IMR-90 (cell line): ENCODE results near the gene KCNMB2. TPM values are rescaled to one million over a fixed set of nuclear protein-coding genes. Genes with fewer than 3 reads are reported as not detected.

ENCODE experiments used
- ATAC-seq: fragments of 200-7000 bp; cut with Tn5 transposase; 2 replicates; pipeline ENCODE4 v1.9.1; 2020; ENCODE audit warnings: low read depth, mild to moderate bottlenecking, moderate library complexity
- BruUV-seq: library from RNA; stranded (reverse); fragments of 400-500 nt; replicated peaks from 2 replicates; lab custom pipeline; 2021; lab: Mats Ljungman, UMichigan
- CTCF ChIA-PET: fragments of 300-600 bp; formaldehyde crosslinking; extraction: SDS; loops from one replicate; lab custom pipeline; 2021; ENCODE audit warnings: antibody characterized with exemption; lab: Yijun Ruan, JAX
- POLR2A ChIA-PET: fragments of 300-600 bp; sonication (Branson Sonifier 250); formaldehyde crosslinking; loops from one replicate; lab custom pipeline; 2022; ENCODE audit warnings: antibody characterized with exemption; ENCODE audit not compliant: unreplicated experiment; lab: Charles Lee
- DNase-seq: peaks from one replicate; pipeline ENCODE4 v3.0.0; 2013
- H2AFZ ChIP-seq: replicated peaks from 2 replicates; pipeline ENCODE3; 2013; ENCODE audit warnings: low read length, mild to moderate bottlenecking; ENCODE audit not compliant: poor library complexity
- H2AK5ac ChIP-seq: 2 replicates; pipeline ENCODE4 v1.6.1; 2013; ENCODE audit warnings: low read depth, low read length, inconsistent platforms
- H2AK9ac ChIP-seq: replicated peaks from 2 replicates; pipeline ENCODE3; 2013; ENCODE audit warnings: mild to moderate bottlenecking, low read depth, low read length, moderate library complexity; ENCODE audit not compliant: poor library complexity
- H2BK120ac ChIP-seq: 2 replicates; pipeline ENCODE4 v1.6.1; 2013; ENCODE audit warnings: low read depth, low read length, inconsistent platforms
- H2BK15ac ChIP-seq: 3 replicates; pipeline ENCODE4 v1.6.1; 2013; ENCODE audit warnings: low read depth, low read length, inconsistent platforms
- H2BK20ac ChIP-seq: 2 replicates; pipeline ENCODE4 v1.6.1; 2013; ENCODE audit warnings: low read depth, mild to moderate bottlenecking, inconsistent platforms, low read length, moderate library complexity
- H2BK5ac ChIP-seq: 2 replicates; pipeline ENCODE4 v1.6.1; 2013; ENCODE audit warnings: mild to moderate bottlenecking, low read depth, low read length, inconsistent platforms; ENCODE audit not compliant: poor library complexity, severe bottlenecking
- H3K14ac ChIP-seq: replicated peaks from 2 replicates; pipeline ENCODE4 v1.6.1; 2013; ENCODE audit warnings: low read depth, low read length, inconsistent platforms
- H3K18ac ChIP-seq: 2 replicates; pipeline ENCODE4 v1.6.1; 2013; ENCODE audit warnings: low read depth, low read length, control low read depth
- H3K23ac ChIP-seq: 2 replicates; pipeline ENCODE4 v1.6.1; 2013; ENCODE audit warnings: low read depth, low read length, inconsistent platforms
- H3K27ac ChIP-seq: 2 replicates; pipeline ENCODE4 v1.5.1; 2013; ENCODE audit warnings: mild to moderate bottlenecking, control low read depth, low read length; ENCODE audit not compliant: insufficient read depth
- H3K27me3 ChIP-seq: 2 replicates; pipeline ENCODE4 v1.6.1; 2013; ENCODE audit warnings: low read length; ENCODE audit not compliant: control insufficient read depth, insufficient read depth
- H3K36me3 ChIP-seq: 2 replicates; pipeline ENCODE4 v1.6.1; 2013; ENCODE audit warnings: low read length, mixed read lengths; ENCODE audit not compliant: control insufficient read depth, insufficient read depth
- H3K4ac ChIP-seq: 2 replicates; pipeline ENCODE4 v1.6.1; 2013; ENCODE audit warnings: low read depth, low read length, inconsistent platforms
- H3K4me1 ChIP-seq: 2 replicates; pipeline ENCODE4 v1.6.1; 2013; ENCODE audit warnings: low read length, mixed read lengths; ENCODE audit not compliant: control insufficient read depth, insufficient read depth
- H3K4me2 ChIP-seq: 2 replicates; pipeline ENCODE4 v1.6.1; 2013; ENCODE audit warnings: low read depth, mild to moderate bottlenecking, control low read depth, low read length, moderate library complexity
- H3K4me3 ChIP-seq: 2 replicates; pipeline ENCODE4 v1.5.1; 2013; ENCODE audit warnings: low read depth, mild to moderate bottlenecking, control low read depth, low read length, moderate library complexity; ENCODE audit not compliant: insufficient read depth
- H3K56ac ChIP-seq: 2 replicates; pipeline ENCODE4 v1.6.1; 2013; ENCODE audit warnings: low read length, inconsistent platforms; ENCODE audit not compliant: insufficient read depth; ENCODE audit errors: extremely low read depth
- H3K79me1 ChIP-seq, 2 experiments: 2 replicates each; pipeline ENCODE4 v1.6.1; 2013; ENCODE audit warnings: low read length in 2 of 2, inconsistent platforms in 1 of 2, low read depth in 1 of 2
- H3K9ac ChIP-seq: 2 replicates; pipeline ENCODE4 v1.6.1; 2013; ENCODE audit warnings: low read depth, low read length, control low read depth
- H3K9me1 ChIP-seq: 2 replicates; pipeline ENCODE4 v1.6.1; 2013; ENCODE audit warnings: low read length, inconsistent platforms; ENCODE audit not compliant: insufficient read depth
- H3K9me3 ChIP-seq: 2 replicates; pipeline ENCODE4 v1.6.1; 2013; ENCODE audit warnings: low read length; ENCODE audit not compliant: control insufficient read depth, insufficient read depth
- H4K20me1 ChIP-seq: 2 replicates; pipeline ENCODE4 v1.6.1; 2013; ENCODE audit warnings: low read length, inconsistent platforms; ENCODE audit not compliant: insufficient read depth
- H4K5ac ChIP-seq: 2 replicates; pipeline ENCODE4 v1.6.1; 2013; ENCODE audit warnings: mild to moderate bottlenecking, low read depth, low read length, control low read depth
- H4K8ac ChIP-seq, 2 experiments: 2 replicates each; pipeline ENCODE4 v1.6.1; 2013; ENCODE audit warnings: low read depth in 2 of 2, low read length in 2 of 2, control low read depth in 1 of 2, inconsistent platforms in 1 of 2
- H4K91ac ChIP-seq: 2 replicates; pipeline ENCODE4 v1.6.1; 2013; ENCODE audit warnings: low read depth, low read length, inconsistent platforms; ENCODE audit not compliant: insufficient read depth
- BHLHE40 ChIP-seq: fragments of 150-350 bp; IDR thresholded peaks from 2 replicates; pipeline ENCODE4 v1.6.1; 2016; ENCODE audit warnings: mild to moderate bottlenecking, low read depth, low read length
- CEBPB ChIP-seq: IDR thresholded peaks from 2 replicates; pipeline ENCODE4 v1.6.1; 2012; ENCODE audit warnings: low read depth, low read length, improper control_type of control experiment
- CHD1 ChIP-seq: IDR thresholded peaks from 2 replicates; pipeline ENCODE4 v1.6.1; 2012; ENCODE audit warnings: low read depth, low read length, improper control_type of control experiment
- CTCF ChIP-seq: conservative IDR thresholded peaks from 2 replicates; pipeline ENCODE4 v1.5.1; 2012; ENCODE audit warnings: mild to moderate bottlenecking, low read depth, low read length, improper control_type of control experiment
- MAFK ChIP-seq: IDR thresholded peaks from 2 replicates; pipeline ENCODE4 v1.6.1; 2012; ENCODE audit warnings: low read depth, low read length, improper control_type of control experiment
- POLR2A ChIP-seq: IDR thresholded peaks from 2 replicates; pipeline ENCODE4 v1.6.1; 2012; ENCODE audit warnings: mild to moderate bottlenecking, low read depth, low read length
- RAD21 ChIP-seq: IDR thresholded peaks from 2 replicates; pipeline ENCODE4 v1.6.1; 2012; ENCODE audit warnings: low read length, improper control_type of control experiment
- SMC3 ChIP-seq: fragments of 150-350 bp; IDR thresholded peaks from 2 replicates; pipeline ENCODE4 v1.6.1; 2016; ENCODE audit warnings: low read depth, mild to moderate bottlenecking, antibody characterized with exemption, low read length, moderate library complexity
- WGBS, 2 experiments: methylation state at CpG; one replicate each; pipeline versions ENCODE4 v1.1.5 to v1.1.7; 2013; ENCODE audit warnings: missing lambda C conversion rate in 2 of 2; ENCODE audit not compliant: insufficient read length in 1 of 2; ENCODE audit errors: extremely low coverage in 2 of 2; 5-methylcytosine and 5-hydroxymethylcytosine counted together
- dilution Hi-C: fragments of 300-500 bp; cut with HindIII; formaldehyde crosslinking; loops from one replicate; pipeline ENCODE4 v1.14.3; 2018; ENCODE audit warnings: low sequenced_read_pairs; ENCODE audit not compliant: unreplicated experiment
- in situ Hi-C: fragments of 300-500 bp; cut with MboI; formaldehyde crosslinking; loops from 3 replicates; pipeline ENCODE4 v1.14.3; 2019; ENCODE audit warnings: low sequenced_read_pairs, inconsistent platforms, mixed read lengths
- intact Hi-C: fragments of 100-400 bp; cut with micrococcal nuclease; formaldehyde crosslinking; loops from 2 replicates; pipeline ENCODE4 v1.10.0; 2022
- polyA plus RNA-seq, 3 experiments: library from polyadenylated mRNA; depleted of rRNA; stranded (reverse); fragments of >200 nt; gene quantifications; 2 replicates each; pipeline ENCODE4 v1.2.3, GENCODE V29; 2012; ENCODE audit warnings: low replicate concordance in 1 of 3
- total RNA-seq: library from RNA; depleted of rRNA; stranded (reverse); fragments of >200 nt; gene quantifications from 2 replicates; pipeline ENCODE4 v1.2.3, GENCODE V29; 2012

Gene KCNMB2
- total and polyA plus RNA-seq, 2 of the 4 experiments (the other 2 are of a cell fraction), result not detected

- Histone ChIP-seq H2AK9ac (no peak overlapping the region), H3K4ac (no peak overlapping the region), H3K23ac (no peak overlapping the region), H2BK120ac (no peak overlapping the region), H3K4me2 (no peak overlapping the region), H2AFZ (no peak overlapping the region), H3K36me3 (no peaks in the 10 kb centered on the region), H2AK5ac (no peak overlapping the region), H3K14ac (no peak overlapping the region), H2BK5ac (no peak overlapping the region), H3K79me1 (no peaks in the 10 kb centered on the region), H4K20me1 (no peaks in the 10 kb centered on the region), H3K9me1 (no peaks in the 10 kb centered on the region), H3K27ac (no peak overlapping the region), H3K56ac (no peak overlapping the region), H3K18ac (no peak overlapping the region), H3K4me3 (no peak overlapping the region), H3K9me3 (no peaks in the 10 kb centered on the region), H2BK15ac (no peak overlapping the region), H4K8ac (no peak overlapping the region), H4K91ac (no peak overlapping the region), H3K9ac (no peak overlapping the region), H2BK20ac (no peak overlapping the region), H3K4me1 (no peaks in the 10 kb centered on the region), H3K27me3 (no peaks in the 10 kb centered on the region), H4K5ac (no peak overlapping the region)
- no peak for DNase-seq
- intact Hi-C loops, result no loop called here
- in situ Hi-C loops, result no loop called here
- WGBS, 2 experiments, result 50% methylated on average over 1 of the region's 2 CpGs; no CpG with 5 or more reads in 1 of the 2 experiments
- ATAC-seq, result no peak
- BruUV-seq, result no TSS peak
- ChIA-PET CTCF (no interaction called here), POLR2A (no interaction called here)
- TF ChIP-seq CHD1 (no peak), SMC3 (no peak), CTCF (no peak), MAFK (no peak), RAD21 (no peak), POLR2A (no peak), BHLHE40 (no peak), CEBPB (no peak)
- dilution Hi-C loops, result no loop called here
Observed at GRCh38 chr3:178856804-178857203, 320.6 kb downstream of the KCNMB2 start.
